Caco-2 (cell line): ENCODE measurements around the gene SGTA. TPM values are rescaled to one million over a fixed set of nuclear protein-coding genes. Genes with fewer than 3 reads are reported as not detected.

Experiments used
- BruUV-seq: library from RNA; stranded (reverse); fragments of 400-500 nt; replicated peaks from 2 replicates; lab custom pipeline; 2021; lab: Mats Ljungman, UMichigan
- CTCF ChIA-PET: fragments of 300-600 bp; sonication (Branson Sonifier 250); formaldehyde crosslinking; loops from one replicate; lab custom pipeline; 2022; ENCODE audit warnings: antibody characterized with exemption; lab: Charles Lee
- POLR2A ChIA-PET: fragments of 300-600 bp; sonication (Branson Sonifier 250); formaldehyde crosslinking; loops from one replicate; lab custom pipeline; 2022; ENCODE audit warnings: antibody characterized with exemption; lab: Charles Lee
- DNase-seq, 2 experiments: peaks; one replicate each; pipeline versions ENCODE4 v3.0.0 to v3.0.0-alpha.2; 2020 to 2022
- H3K27me3 ChIP-seq: replicated peaks from 2 replicates; pipeline ENCODE4 v1.6.0; 2011; ENCODE audit warnings: low read length; ENCODE audit not compliant: control insufficient read depth, insufficient read depth
- H3K36me3 ChIP-seq: 2 replicates; pipeline ENCODE4 v1.5.1; 2011; ENCODE audit warnings: low read length; ENCODE audit not compliant: control insufficient read depth, insufficient read depth
- H3K4me1 ChIP-seq: fragments of 250-450 bp; sonication (Bioruptor Pico); 2 replicates; pipeline ENCODE4 v1.5.1; 2020; ENCODE audit warnings: mild to moderate bottlenecking
- H3K4me3 ChIP-seq: 2 replicates; pipeline ENCODE4 v1.5.1; 2011; ENCODE audit warnings: low read depth, mild to moderate bottlenecking, control low read depth, low read length
- H3K9me3 ChIP-seq: fragments of 250-450 bp; sonication (Bioruptor Pico); 2 replicates; pipeline ENCODE4 v1.5.1; 2020; ENCODE audit warnings: mild to moderate bottlenecking, moderate library complexity
- H3K27ac Mint-ChIP-seq: one replicate; pipeline ENCODE4 v1.8.0; 2022; ENCODE audit warnings: mixed read lengths; ENCODE audit not compliant: unreplicated experiment
- H3K27me3 Mint-ChIP-seq: one replicate; pipeline ENCODE4 v1.8.0; 2022; ENCODE audit warnings: mixed read lengths; ENCODE audit not compliant: insufficient read depth, unreplicated experiment
- H3K36me3 Mint-ChIP-seq: one replicate; pipeline ENCODE4 v1.8.0; 2022; ENCODE audit warnings: mild to moderate bottlenecking, mixed read lengths; ENCODE audit not compliant: insufficient read depth, unreplicated experiment
- H3K4me1 Mint-ChIP-seq: one replicate; pipeline ENCODE4 v1.8.0; 2022; ENCODE audit warnings: low read depth, mixed read lengths; ENCODE audit not compliant: unreplicated experiment
- H3K4me3 Mint-ChIP-seq: one replicate; pipeline ENCODE4 v1.8.0; 2022; ENCODE audit warnings: mild to moderate bottlenecking, moderate library complexity, mixed read lengths; ENCODE audit not compliant: unreplicated experiment
- H3K9me3 Mint-ChIP-seq: one replicate; pipeline ENCODE4 v1.8.0; 2022; ENCODE audit warnings: mixed read lengths; ENCODE audit not compliant: unreplicated experiment
- intact Hi-C: fragments of 100-400 bp; cut with micrococcal nuclease; formaldehyde crosslinking; loops from one replicate; pipeline ENCODE4 v1.10.0; 2022; ENCODE audit not compliant: unreplicated experiment
- total RNA-seq: library from RNA; stranded (reverse); gene quantifications from 2 replicates; pipeline ENCODE4 v1.2.3, GENCODE V29; 2022
- TF ChIP-seq, protein P1 (sequence below), 2 experiments: fragments of 200-600 bp in 1 of 2; IDR thresholded peaks; 1 replicate in 1 of 2; 2 replicates in 1 of 2; pipeline versions ENCODE4 v1.5.1 to v1.8.0; 2011 to 2022; ENCODE audit warnings: antibody characterized with exemption in 1 of 2, control low read depth in 1 of 2, inconsistent platforms in 1 of 2, low read depth in 1 of 2, low read length in 1 of 2, mild to moderate bottlenecking in 1 of 2, moderate library complexity in 1 of 2; ENCODE audit not compliant: insufficient read depth in 1 of 2, severe bottlenecking in 1 of 2, unreplicated experiment in 1 of 2

SGTA gene
- total RNA-seq, 1 experiment from 2014 or later = 90.1 TPM

DNA sequence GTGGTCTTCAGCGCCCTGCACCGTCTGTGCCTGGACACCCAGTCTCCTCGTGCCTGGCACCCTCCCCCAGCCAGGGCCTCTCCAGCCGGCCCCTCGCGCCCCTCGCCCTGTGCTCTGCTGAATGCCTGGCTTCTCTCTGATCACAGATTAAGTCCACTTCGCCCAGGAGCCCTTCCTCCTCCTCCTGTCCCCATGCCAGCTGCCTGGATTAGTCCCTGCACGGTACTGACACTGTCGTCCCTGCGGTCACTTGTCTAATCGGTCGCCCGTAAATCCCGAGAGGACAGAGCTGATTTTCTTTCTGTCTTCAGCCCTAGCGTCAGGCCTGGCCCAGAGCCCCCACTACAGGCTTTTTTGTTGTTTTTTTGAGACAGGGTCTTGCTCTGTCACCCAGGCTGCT, 8.8 kb upstream of the SGTA start:
- BruUV-seq = no TSS peak
- no peak overlapping the region for H3K4me3 ChIP-seq
- no peak overlapping the region for H3K27ac Mint-ChIP-seq
- CTCF ChIA-PET = no interaction called here
- H3K9me3 Mint-ChIP-seq = no peaks in the 10 kb centered on the region
- POLR2A ChIA-PET = no interaction called here
- H3K4me3 Mint-ChIP-seq = no peak overlapping the region
- no peaks in the 10 kb centered on the region for H3K9me3 ChIP-seq
- intact Hi-C loops = no loop called here
- peaks cover 70% of the 10 kb centered on the region for H3K36me3 Mint-ChIP-seq
- H3K36me3 ChIP-seq = no peaks in the 10 kb centered on the region; the same call in 1 of the 2 replicates
- no peaks in the 10 kb centered on the region for H3K4me1 Mint-ChIP-seq
- no peaks in the 10 kb centered on the region for H3K27me3 Mint-ChIP-seq
- no peaks in the 10 kb centered on the region for H3K27me3 ChIP-seq
- TF ChIP-seq, protein P1, sequence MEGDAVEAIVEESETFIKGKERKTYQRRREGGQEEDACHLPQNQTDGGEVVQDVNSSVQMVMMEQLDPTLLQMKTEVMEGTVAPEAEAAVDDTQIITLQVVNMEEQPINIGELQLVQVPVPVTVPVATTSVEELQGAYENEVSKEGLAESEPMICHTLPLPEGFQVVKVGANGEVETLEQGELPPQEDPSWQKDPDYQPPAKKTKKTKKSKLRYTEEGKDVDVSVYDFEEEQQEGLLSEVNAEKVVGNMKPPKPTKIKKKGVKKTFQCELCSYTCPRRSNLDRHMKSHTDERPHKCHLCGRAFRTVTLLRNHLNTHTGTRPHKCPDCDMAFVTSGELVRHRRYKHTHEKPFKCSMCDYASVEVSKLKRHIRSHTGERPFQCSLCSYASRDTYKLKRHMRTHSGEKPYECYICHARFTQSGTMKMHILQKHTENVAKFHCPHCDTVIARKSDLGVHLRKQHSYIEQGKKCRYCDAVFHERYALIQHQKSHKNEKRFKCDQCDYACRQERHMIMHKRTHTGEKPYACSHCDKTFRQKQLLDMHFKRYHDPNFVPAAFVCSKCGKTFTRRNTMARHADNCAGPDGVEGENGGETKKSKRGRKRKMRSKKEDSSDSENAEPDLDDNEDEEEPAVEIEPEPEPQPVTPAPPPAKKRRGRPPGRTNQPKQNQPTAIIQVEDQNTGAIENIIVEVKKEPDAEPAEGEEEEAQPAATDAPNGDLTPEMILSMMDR (IDR thresholded peaks at IDR 0.05; ENCODE audit: insufficient read depth in 1 of 2, low read depth in 1 of 2, low read length in 1 of 2, severe bottlenecking in 1 of 2, unreplicated experiment in 1 of 2) = no peak
- H3K4me1 ChIP-seq = no peaks in the 10 kb centered on the region
- no peak for DNase-seq

GRCh38 chr19:2791440-2791839, 8.4 kb upstream of the SGTA start:
- BruUV-seq = no TSS peak
- no peaks in the 10 kb centered on the region for H3K9me3 Mint-ChIP-seq
- TF ChIP-seq, protein P1 (IDR thresholded peaks at IDR 0.05; ENCODE audit: insufficient read depth in 1 of 2, low read depth in 1 of 2, low read length in 1 of 2, severe bottlenecking in 1 of 2, unreplicated experiment in 1 of 2) = no peak
- intact Hi-C loops = no loop called here
- ChIA-PET POLR2A (no interaction called here), CTCF (no interaction called here)
- Histone ChIP-seq H3K9me3 (no peaks in the 10 kb centered on the region), H3K27me3 (no peaks in the 10 kb centered on the region), H3K4me1 (no peaks in the 10 kb centered on the region), H3K36me3 (no peaks in the 10 kb centered on the region; the same call in 1 of the 2 replicates), H3K4me3 (no peak overlapping the region)
- no peaks in the 10 kb centered on the region for H3K4me1 Mint-ChIP-seq
- H3K27ac Mint-ChIP-seq = no peak overlapping the region
- H3K4me3 Mint-ChIP-seq = no peak overlapping the region
- no peak for DNase-seq
- H3K36me3 Mint-ChIP-seq = peaks cover 67% of the 10 kb centered on the region
- no peaks in the 10 kb centered on the region for H3K27me3 Mint-ChIP-seq

DNA sequence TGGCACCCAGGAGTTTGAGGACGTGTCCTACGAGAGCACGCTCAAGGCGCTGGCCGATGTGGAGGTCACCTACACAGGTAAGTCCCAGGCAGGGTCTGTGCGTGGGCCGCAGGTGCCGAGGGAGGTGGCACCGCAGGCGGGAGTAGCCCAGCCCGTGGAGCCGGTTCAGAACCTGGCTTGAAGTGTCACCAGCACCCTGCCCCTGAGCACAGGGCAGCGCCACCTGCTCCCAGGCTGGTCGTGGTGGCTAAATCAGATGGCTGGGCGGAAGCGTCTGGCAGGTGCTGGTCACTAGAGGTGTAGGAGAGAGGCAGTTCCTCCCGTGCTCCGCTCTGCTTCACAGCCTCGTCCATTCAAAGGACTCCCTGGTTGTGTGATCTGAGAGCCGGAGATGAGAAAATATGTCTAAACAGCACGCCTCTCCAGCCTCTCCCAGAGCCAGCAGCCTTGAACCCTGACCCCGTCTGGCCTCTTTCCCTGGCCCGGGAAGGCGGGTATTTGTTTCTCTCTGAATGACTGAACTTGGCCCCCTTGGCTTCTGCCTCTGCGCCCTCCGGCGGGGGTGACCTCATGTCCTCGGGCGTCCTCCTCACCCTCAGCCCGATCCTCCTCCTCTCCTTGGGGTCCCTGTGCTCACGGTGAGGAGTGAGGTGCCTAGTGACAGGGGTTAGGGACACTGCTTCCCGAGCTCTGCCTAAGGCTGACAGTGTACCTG, 7.6 kb upstream of the SGTA start:
- Mint-ChIP-seq H3K27ac (no peak overlapping the region), H3K4me3 (no peak overlapping the region), H3K4me1 (no peaks in the 10 kb centered on the region), H3K36me3 (peaks cover 64% of the 10 kb centered on the region), H3K27me3 (no peaks in the 10 kb centered on the region), H3K9me3 (no peaks in the 10 kb centered on the region)
- no peaks in the 10 kb centered on the region for H3K4me1 ChIP-seq
- H3K9me3 ChIP-seq = no peaks in the 10 kb centered on the region
- no peak for DNase-seq
- H3K27me3 ChIP-seq = no peaks in the 10 kb centered on the region
- TF ChIP-seq, protein P1 (IDR thresholded peaks at IDR 0.05; ENCODE audit: insufficient read depth in 1 of 2, low read depth in 1 of 2, low read length in 1 of 2, severe bottlenecking in 1 of 2, unreplicated experiment in 1 of 2) = no peak
- BruUV-seq = no TSS peak
- POLR2A ChIA-PET = no interaction called here
- no peaks in the 10 kb centered on the region; the same call in 1 of the 2 replicates for H3K36me3 ChIP-seq
- CTCF ChIA-PET = no interaction called here
- H3K4me3 ChIP-seq = no peak overlapping the region
- intact Hi-C loops = no loop called here
